ENCODE results near the gene NPFFR1.
A peak's percentile ranks its signal among the peaks of the same experiment; 100 is the strongest.

The NPFFR1 gene

DNA sequence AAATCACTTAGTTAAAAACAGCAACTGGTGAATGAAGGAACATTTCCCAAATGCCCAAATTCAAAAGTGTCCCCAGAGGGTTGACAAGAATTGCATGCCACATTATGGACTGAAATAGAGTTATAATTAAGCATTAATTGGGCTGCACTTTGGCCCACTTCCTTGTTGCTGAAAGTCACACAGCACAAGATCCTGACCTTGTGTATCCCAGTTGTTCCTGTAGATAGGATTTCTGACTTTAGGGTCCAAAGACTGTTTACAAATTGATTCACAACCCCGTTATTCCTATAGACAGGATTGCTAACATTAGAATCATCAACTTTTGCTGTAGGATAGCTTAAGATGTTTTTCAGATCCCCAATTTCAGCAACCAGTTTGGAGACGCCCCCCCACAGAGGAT lies 31.5 kb upstream of the NPFFR1 start:
- H3K27ac ChIP-seq (ENCODE audit: low read depth, low read length) = no peak overlapping the region
- no peaks in the 10 kb centered on the region for H3K4me1 ChIP-seq (ENCODE audit: control insufficient read depth, insufficient read depth, low read length, unreplicated experiment)
- H3K27me3 ChIP-seq (ENCODE audit: insufficient read depth, low read length) = no peaks in the 10 kb centered on the region
- no peaks in the 10 kb centered on the region for H3K36me3 ChIP-seq (ENCODE audit: insufficient read depth, low read length)
- H3K4me3 ChIP-seq (ENCODE audit: low read depth, low read length) = no peak overlapping the region
- H3K79me2 ChIP-seq (ENCODE audit: control insufficient read depth, insufficient read depth, low read length, unreplicated experiment) = no peaks in the 10 kb centered on the region
- no peak overlapping the region for H2AFZ ChIP-seq (ENCODE audit: low read length, unreplicated experiment)

DNA sequence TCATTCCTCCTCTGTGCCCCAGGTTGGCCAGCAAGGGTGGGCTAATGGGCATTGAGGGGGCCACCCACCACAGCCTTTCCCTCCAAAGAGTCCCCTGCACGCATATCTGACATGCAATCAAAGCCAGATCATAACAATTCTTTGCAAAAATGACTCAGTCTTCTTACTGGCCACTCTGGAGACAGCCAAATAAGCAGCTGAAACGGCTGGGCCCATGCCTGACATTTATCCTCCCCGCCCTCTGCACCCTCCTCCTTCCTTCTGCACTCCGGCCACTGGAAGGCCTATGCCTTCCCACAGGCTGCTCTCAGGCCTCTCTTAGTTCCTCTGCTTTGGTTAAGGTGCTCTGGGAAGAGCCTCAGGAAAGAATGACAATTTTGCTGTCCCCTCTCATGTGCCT lies 29.2 kb upstream of the NPFFR1 start:
- Histone ChIP-seq H3K4me1 (ENCODE audit: control insufficient read depth, insufficient read depth, low read length, unreplicated experiment) (no peaks in the 10 kb centered on the region), H3K36me3 (ENCODE audit: insufficient read depth, low read length) (no peaks in the 10 kb centered on the region), H3K27ac (ENCODE audit: low read depth, low read length) (no peak overlapping the region), H2AFZ (ENCODE audit: low read length, unreplicated experiment) (no peak overlapping the region), H3K27me3 (ENCODE audit: insufficient read depth, low read length) (no peaks in the 10 kb centered on the region), H3K4me3 (ENCODE audit: low read depth, low read length) (no peak overlapping the region), H3K79me2 (ENCODE audit: control insufficient read depth, insufficient read depth, low read length, unreplicated experiment) (no peaks in the 10 kb centered on the region)

DNA sequence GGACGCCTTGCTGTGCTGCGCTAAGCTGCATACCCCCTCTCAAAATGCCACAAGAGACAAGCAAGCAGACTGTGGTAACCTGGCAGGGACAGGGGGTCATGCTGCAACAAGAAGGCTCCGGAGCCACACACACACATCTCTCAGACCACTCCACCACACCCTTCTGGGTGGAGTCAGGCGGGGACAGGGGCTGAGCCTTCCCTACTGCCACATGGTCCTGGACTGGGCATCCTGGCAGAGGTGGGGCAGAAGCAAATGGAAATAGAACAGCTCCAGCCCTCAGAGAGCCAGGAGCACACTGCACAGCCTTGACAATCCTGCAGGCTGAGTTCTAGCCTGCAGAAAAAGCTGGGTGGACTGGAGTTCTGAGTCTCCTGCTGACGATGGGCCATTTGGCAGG lies 28.4 kb upstream of the NPFFR1 start:
- Histone ChIP-seq H3K4me3 (ENCODE audit: low read depth, low read length) (no peak overlapping the region), H3K4me1 (ENCODE audit: control insufficient read depth, insufficient read depth, low read length, unreplicated experiment) (no peaks in the 10 kb centered on the region), H3K79me2 (ENCODE audit: control insufficient read depth, insufficient read depth, low read length, unreplicated experiment) (no peaks in the 10 kb centered on the region), H3K27me3 (ENCODE audit: insufficient read depth, low read length) (no peaks in the 10 kb centered on the region), H3K36me3 (ENCODE audit: insufficient read depth, low read length) (no peaks in the 10 kb centered on the region), H2AFZ (ENCODE audit: low read length, unreplicated experiment) (no peak overlapping the region), H3K27ac (ENCODE audit: low read depth, low read length) (no peak overlapping the region)

DNA sequence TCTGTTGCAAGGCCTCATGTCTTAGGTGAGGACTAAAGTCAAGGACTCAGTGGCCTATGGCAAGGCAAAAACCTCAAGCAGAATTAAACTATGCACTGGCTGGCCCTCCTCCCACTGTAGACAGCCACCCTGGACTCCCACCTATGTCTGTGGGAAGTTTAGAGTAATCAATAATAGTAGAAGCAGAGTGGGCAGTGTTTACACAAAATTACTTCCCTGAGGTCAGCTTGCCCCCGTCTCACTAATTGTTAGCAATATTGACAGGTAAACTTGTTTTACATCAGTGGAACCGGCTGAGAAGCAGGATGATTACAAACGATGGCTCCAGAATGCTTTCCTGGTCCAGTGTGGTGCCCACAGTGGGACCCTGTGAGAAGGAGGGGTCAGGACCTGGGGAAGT lies 27.9 kb upstream of the NPFFR1 start:
- Histone ChIP-seq H3K27me3 (ENCODE audit: insufficient read depth, low read length) (no peaks in the 10 kb centered on the region), H3K4me3 (ENCODE audit: low read depth, low read length) (no peak overlapping the region), H3K27ac (ENCODE audit: low read depth, low read length) (no peak overlapping the region), H3K36me3 (ENCODE audit: insufficient read depth, low read length) (no peaks in the 10 kb centered on the region), H3K79me2 (ENCODE audit: control insufficient read depth, insufficient read depth, low read length, unreplicated experiment) (no peaks in the 10 kb centered on the region), H3K4me1 (ENCODE audit: control insufficient read depth, insufficient read depth, low read length, unreplicated experiment) (no peaks in the 10 kb centered on the region), H2AFZ (ENCODE audit: low read length, unreplicated experiment) (no peak overlapping the region)

DNA sequence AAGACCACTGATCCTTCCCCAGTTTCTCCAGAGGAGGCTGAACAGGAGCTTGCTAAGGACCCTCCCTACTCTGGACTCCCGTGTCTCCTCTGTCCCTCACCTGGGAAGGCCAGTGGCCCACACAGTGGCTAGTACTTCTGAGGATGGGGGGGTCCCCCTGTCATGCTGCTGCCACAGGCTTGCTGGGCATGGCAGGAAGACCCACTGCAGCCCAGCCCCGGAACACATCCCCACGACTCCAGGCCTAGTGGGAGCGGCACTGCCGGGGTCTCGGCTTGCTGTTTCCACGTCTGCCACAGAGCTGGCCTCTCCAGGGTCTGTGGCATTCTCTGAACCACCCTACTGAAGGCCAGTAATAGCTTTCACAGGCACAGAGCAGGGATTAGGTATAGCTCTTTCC lies 25.9 kb upstream of the NPFFR1 start:
- Histone ChIP-seq H3K4me3 (ENCODE audit: low read depth, low read length) (no peak overlapping the region), H3K79me2 (ENCODE audit: control insufficient read depth, insufficient read depth, low read length, unreplicated experiment) (no peaks in the 10 kb centered on the region), H3K27me3 (ENCODE audit: insufficient read depth, low read length) (no peaks in the 10 kb centered on the region), H3K36me3 (ENCODE audit: insufficient read depth, low read length) (no peaks in the 10 kb centered on the region), H3K4me1 (ENCODE audit: control insufficient read depth, insufficient read depth, low read length, unreplicated experiment) (no peaks in the 10 kb centered on the region), H3K27ac (ENCODE audit: low read depth, low read length) (no peak overlapping the region), H2AFZ (ENCODE audit: low read length, unreplicated experiment) (no peak overlapping the region)

DNA sequence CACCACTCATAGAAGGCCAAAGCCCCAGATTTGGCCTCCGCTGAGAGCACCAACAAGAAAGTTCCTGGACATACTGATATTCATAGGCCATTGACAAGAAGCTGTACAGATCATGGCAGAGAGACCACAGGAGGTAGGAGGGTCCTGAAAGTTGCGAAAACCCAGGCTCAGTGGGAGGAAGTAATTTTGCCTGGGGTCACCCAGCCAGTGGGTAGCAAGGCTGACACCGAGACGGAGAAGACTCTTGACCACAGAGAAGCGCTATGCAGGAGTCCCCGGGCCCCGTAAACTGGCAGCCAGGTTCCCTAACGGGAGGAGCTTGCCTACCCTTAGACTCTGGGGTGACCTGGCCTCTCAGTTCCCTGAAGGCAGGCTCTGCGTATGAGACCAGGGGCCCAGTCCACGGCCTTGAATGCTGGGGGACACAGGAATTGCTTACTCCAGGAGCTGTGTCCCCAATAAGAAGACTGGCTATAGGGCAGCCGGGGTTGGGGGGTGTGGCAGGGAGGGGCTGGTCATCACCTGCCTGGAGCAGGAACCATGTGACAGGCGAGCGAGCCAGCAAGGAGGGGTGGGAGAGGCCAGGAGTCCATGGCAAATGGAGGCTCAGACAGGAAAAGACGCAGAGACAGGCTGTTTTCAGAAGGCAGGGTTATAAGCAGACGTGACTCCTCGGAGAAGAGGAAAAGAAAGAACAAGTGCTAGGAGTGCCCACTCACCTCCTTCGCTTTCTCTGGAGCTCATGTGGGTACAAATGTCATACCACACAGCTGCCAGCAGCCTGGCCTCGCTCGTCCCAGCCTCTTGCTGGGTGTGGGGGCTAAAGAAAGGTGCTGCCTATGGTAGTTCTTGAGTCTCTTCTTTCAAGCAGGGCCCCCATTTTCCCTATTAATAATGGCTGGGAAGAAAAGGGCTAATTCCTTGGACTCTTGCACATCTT lies 24.6 kb upstream of the NPFFR1 start:
- Histone ChIP-seq H3K27ac (ENCODE audit: low read depth, low read length) (no peak overlapping the region), H3K4me1 (ENCODE audit: control insufficient read depth, insufficient read depth, low read length, unreplicated experiment) (no peaks in the 10 kb centered on the region), H3K27me3 (ENCODE audit: insufficient read depth, low read length) (no peaks in the 10 kb centered on the region), H3K4me3 (ENCODE audit: low read depth, low read length) (no peak overlapping the region), H3K79me2 (ENCODE audit: control insufficient read depth, insufficient read depth, low read length, unreplicated experiment) (no peaks in the 10 kb centered on the region), H2AFZ (ENCODE audit: low read length, unreplicated experiment) (no peak overlapping the region), H3K36me3 (ENCODE audit: insufficient read depth, low read length) (no peaks in the 10 kb centered on the region)

DNA sequence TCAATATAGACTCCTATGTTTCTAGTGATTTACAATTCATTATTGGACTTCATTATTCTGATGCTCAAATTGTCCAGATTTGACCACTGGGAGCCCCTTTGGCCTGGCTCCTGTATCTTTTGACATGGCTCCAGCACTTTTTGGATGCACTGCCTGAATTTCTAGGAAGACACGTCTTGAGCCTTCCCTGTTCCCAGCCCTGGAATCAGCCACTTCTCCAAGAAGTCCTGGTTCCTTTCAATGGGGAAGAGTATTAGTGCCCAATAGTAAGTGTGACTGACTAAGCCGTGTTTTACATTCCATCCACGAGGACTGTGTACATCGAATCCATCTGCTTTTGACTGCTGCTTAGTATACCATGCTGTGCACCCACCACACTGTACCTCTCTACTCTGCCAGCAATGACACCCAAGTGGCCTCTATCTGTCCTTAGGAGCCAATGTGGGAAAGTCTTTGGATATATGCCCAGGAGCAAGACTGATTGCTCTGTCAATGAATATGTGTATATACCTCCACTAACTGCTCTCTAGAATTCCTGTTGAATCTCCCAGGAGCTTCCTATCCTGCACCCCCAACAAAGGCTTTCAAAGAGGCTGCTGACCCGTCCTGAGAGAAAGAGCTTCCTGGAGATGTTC lies 23.2 kb upstream of the NPFFR1 start:
- no peaks in the 10 kb centered on the region for H3K79me2 ChIP-seq (ENCODE audit: control insufficient read depth, insufficient read depth, low read length, unreplicated experiment)
- no peaks in the 10 kb centered on the region for H3K4me1 ChIP-seq (ENCODE audit: control insufficient read depth, insufficient read depth, low read length, unreplicated experiment)
- no peaks in the 10 kb centered on the region for H3K27me3 ChIP-seq (ENCODE audit: insufficient read depth, low read length)
- no peak overlapping the region for H3K27ac ChIP-seq (ENCODE audit: low read depth, low read length)
- no peak overlapping the region for H2AFZ ChIP-seq (ENCODE audit: low read length, unreplicated experiment)
- no peak overlapping the region for H3K4me3 ChIP-seq (ENCODE audit: low read depth, low read length)
- no peaks in the 10 kb centered on the region for H3K36me3 ChIP-seq (ENCODE audit: insufficient read depth, low read length)

DNA sequence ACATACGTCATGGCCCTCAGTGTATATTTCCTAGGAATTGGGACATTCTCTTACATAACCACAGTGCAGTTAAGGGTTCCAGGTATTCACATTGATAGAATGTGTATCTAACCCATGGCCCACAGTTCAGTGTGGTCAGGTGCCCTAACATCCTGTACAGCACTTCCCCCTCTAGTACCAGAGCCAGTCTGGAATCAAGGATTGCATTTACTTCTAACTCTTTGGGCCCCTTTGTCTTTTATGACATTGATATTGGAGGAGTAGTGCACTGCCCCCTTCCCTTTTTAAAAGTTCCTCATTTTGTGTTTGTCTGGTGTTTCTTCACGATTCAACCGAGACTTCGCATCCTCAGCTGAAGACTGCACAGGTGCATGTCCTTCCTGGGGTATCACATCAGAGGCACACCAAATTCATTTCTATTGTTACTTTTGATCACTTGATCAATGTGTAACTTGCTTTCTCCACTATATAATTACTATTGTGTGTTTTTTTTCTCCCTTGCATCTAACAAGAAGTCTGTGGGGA lies 22.4 kb upstream of the NPFFR1 start:
- H3K79me2 ChIP-seq (ENCODE audit: control insufficient read depth, insufficient read depth, low read length, unreplicated experiment) = no peaks in the 10 kb centered on the region
- H3K36me3 ChIP-seq (ENCODE audit: insufficient read depth, low read length) = no peaks in the 10 kb centered on the region
- H3K4me1 ChIP-seq (ENCODE audit: control insufficient read depth, insufficient read depth, low read length, unreplicated experiment) = no peaks in the 10 kb centered on the region
- no peak overlapping the region for H3K27ac ChIP-seq (ENCODE audit: low read depth, low read length)
- no peak overlapping the region for H3K4me3 ChIP-seq (ENCODE audit: low read depth, low read length)
- no peaks in the 10 kb centered on the region for H3K27me3 ChIP-seq (ENCODE audit: insufficient read depth, low read length)
- H2AFZ ChIP-seq (ENCODE audit: low read length, unreplicated experiment) = no peak overlapping the region

DNA sequence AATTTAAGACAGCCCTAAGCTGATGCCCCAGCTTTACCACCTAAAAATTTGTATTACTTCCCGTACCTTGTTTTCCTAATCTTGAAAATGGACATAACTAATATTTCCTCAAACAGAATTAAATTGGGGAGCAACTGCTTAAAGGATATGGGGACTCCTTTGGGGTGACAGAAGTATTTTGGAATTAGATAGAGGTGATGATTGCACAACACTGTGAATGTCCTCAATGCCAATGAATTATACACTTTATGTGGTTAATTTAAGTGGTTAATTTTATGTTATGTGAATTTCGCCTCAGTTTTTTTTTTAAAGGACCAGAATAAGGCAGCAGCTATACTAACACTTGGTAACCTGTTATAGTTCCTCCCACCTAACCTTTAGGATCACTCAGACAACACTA lies 19.9 kb upstream of the NPFFR1 start:
- H3K36me3 ChIP-seq (ENCODE audit: insufficient read depth, low read length) = no peaks in the 10 kb centered on the region
- no peak overlapping the region for H3K27ac ChIP-seq (ENCODE audit: low read depth, low read length)
- H3K4me1 ChIP-seq (ENCODE audit: control insufficient read depth, insufficient read depth, low read length, unreplicated experiment) = no peaks in the 10 kb centered on the region
- H3K4me3 ChIP-seq (ENCODE audit: low read depth, low read length) = no peak overlapping the region
- no peaks in the 10 kb centered on the region for H3K79me2 ChIP-seq (ENCODE audit: control insufficient read depth, insufficient read depth, low read length, unreplicated experiment)
- H2AFZ ChIP-seq (ENCODE audit: low read length, unreplicated experiment) = no peak overlapping the region
- no peaks in the 10 kb centered on the region for H3K27me3 ChIP-seq (ENCODE audit: insufficient read depth, low read length)

DNA sequence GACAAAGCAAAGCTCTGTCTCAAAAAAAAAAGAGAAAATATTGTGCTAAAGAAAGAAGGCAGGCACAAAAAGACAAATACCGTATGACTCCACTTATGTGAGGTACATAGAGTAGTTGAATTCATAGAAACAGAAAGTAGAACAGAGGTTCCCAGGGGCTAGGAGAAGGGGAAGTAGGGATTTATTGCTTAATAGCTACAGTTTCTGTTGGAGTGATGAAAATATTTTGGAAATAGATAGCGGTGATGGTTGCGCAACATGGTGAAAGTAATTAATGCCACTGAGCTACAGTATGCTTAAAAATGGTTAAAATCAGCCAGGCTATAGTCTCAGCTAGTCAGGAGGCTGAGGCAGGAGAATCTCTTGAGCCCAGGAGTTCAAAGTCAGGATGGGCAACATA lies 18.5 kb upstream of the NPFFR1 start:
- Histone ChIP-seq H3K4me1 (ENCODE audit: control insufficient read depth, insufficient read depth, low read length, unreplicated experiment) (no peaks in the 10 kb centered on the region), H2AFZ (ENCODE audit: low read length, unreplicated experiment) (no peak overlapping the region), H3K36me3 (ENCODE audit: insufficient read depth, low read length) (no peaks in the 10 kb centered on the region), H3K79me2 (ENCODE audit: control insufficient read depth, insufficient read depth, low read length, unreplicated experiment) (no peaks in the 10 kb centered on the region), H3K27ac (ENCODE audit: low read depth, low read length) (peak overlapping the region; percentile 28), H3K27me3 (ENCODE audit: insufficient read depth, low read length) (no peaks in the 10 kb centered on the region), H3K4me3 (ENCODE audit: low read depth, low read length) (no peak overlapping the region)

Measured in ACC112 (cell line).